GM18508 (cell line): ENCODE results near the gene EPO.
"Not testable (repeated sequence)": the region's sequence is repeated elsewhere in the genome, so short reads cannot be mapped to it uniquely, and the experiment has no call there.

Experiments used
- ATAC-seq: cut with Tn5 transposase; IDR thresholded peaks from one replicate; pipeline ENCODE4 v1.9.1; 2021; ENCODE audit warnings: moderate number of reproducible peaks; ENCODE audit not compliant: insufficient read depth, unreplicated experiment

EPO gene

GRCh38 chr7:100731937-100732636 lies 11.8 kb downstream of the EPO start:
- ATAC-seq = no peak

- ATAC-seq = no peak
Observed at GRCh38 chr7:100735730-100736129, 15.5 kb downstream of the EPO start.

- ATAC-seq = no peak
Observed at GRCh38 chr7:100736671-100737070, 16.4 kb downstream of the EPO start.

- ATAC-seq = no peak
Observed at GRCh38 chr7:100739934-100740333, 19.7 kb downstream of the EPO start.

- ATAC-seq = no peak
Observed at GRCh38 chr7:100744605-100745004, 24.3 kb downstream of the EPO start.

- no peak for ATAC-seq
Observed at GRCh38 chr7:100745184-100745583, 24.9 kb downstream of the EPO start.

- ATAC-seq = no peak
Observed at GRCh38 chr7:100752994-100753393, 32.7 kb downstream of the EPO start.

GRCh38 chr7:100753750-100754149 lies 33.5 kb downstream of the EPO start:
- ATAC-seq = no peak

GRCh38 chr7:100759357-100760171 lies 39.3 kb downstream of the EPO start:
- no peak for ATAC-seq

GRCh38 chr7:100762841-100763240 lies 42.6 kb downstream of the EPO start:
- ATAC-seq = not testable (repeated sequence)

GRCh38 chr7:100763556-100764140 lies 43.4 kb downstream of the EPO start:
- no peak for ATAC-seq

- ATAC-seq = no peak
Observed at GRCh38 chr7:100764841-100765240, 44.6 kb downstream of the EPO start.

GRCh38 chr7:100765250-100765649 lies 45.0 kb downstream of the EPO start:
- no peak for ATAC-seq

GRCh38 chr7:100768784-100769183 lies 48.5 kb downstream of the EPO start:
- ATAC-seq = no peak
